K562 (cell line): ENCODE results near the gene ACAD10. TPM values are rescaled to one million over a fixed set of nuclear protein-coding genes. Genes with fewer than 3 reads are reported as not detected.
"Not testable (repeated sequence)": the region's sequence is repeated elsewhere in the genome, so short reads cannot be mapped to it uniquely, and the experiment has no call there.

Experiments used
- ATAC-seq: fragments of 200-7000 bp; cut with Tn5 transposase; 3 replicates; pipeline ENCODE4 v1.9.1; 2020; ENCODE audit warnings: moderate library complexity
- BruUV-seq: library from RNA; stranded (reverse); fragments of 400-500 nt; replicated peaks from 2 replicates; lab custom pipeline; 2021; lab: Mats Ljungman, UMichigan
- CTCF ChIA-PET: fragments of 300-600 bp; formaldehyde crosslinking; extraction: SDS; loops from one replicate; lab custom pipeline; 2021; ENCODE audit warnings: low intra/inter-chr PET ratio; lab: Yijun Ruan, JAX
- POLR2A ChIA-PET: fragments of 300-600, 350-650 bp; sonication (Branson Sonifier 250); formaldehyde crosslinking; extraction: SDS; loops from one replicate; lab custom pipeline; 2021; ENCODE audit warnings: antibody characterized with exemption, inconsistent platforms; lab: Yijun Ruan, JAX
- DNase-seq, 4 experiments: peaks; one replicate each; pipeline versions ENCODE4 v3.0.0 to v3.0.0-alpha.2; 2011 to 2018; ENCODE audit warnings: low spot score in 3 of 4, mixed read lengths in 3 of 4; ENCODE audit errors: extremely low read depth in 1 of 4
- FAIRE-seq: peaks from 2 replicates; lab custom pipeline; 2011; peaks lifted over from hg19 to GRCh38; lab: Jason Lieb, UNC
- H2AFZ ChIP-seq: 2 replicates; pipeline ENCODE4 v1.6.0; 2011; ENCODE audit warnings: low read depth, low read length, control low read depth, inconsistent platforms
- H3K27ac ChIP-seq: fragments of 200-600 bp; 3 replicates; pipeline ENCODE4 v1.8.0; 2011; ENCODE audit warnings: low read depth, mild to moderate bottlenecking, control low read depth, inconsistent platforms, low read length, moderate library complexity, mixed read lengths; ENCODE audit errors: extremely low read depth
- H3K27me3 ChIP-seq, 2 experiments: fragments of 300-600 bp in 1 of 2; 2 replicates in 1 of 2; 3 replicates in 1 of 2; pipeline versions ENCODE4 v1.6.0 to v1.8.0; 2011; ENCODE audit warnings: inconsistent platforms in 2 of 2, low read length in 2 of 2, mild to moderate bottlenecking in 1 of 2, mixed read lengths in 1 of 2, moderate library complexity in 1 of 2; ENCODE audit not compliant: control insufficient read depth in 2 of 2, insufficient read depth in 2 of 2
- H3K36me3 ChIP-seq: fragments of 300-600 bp; 3 replicates; pipeline ENCODE4 v1.8.0; 2011; ENCODE audit warnings: mild to moderate bottlenecking, low read length, inconsistent platforms; ENCODE audit not compliant: control insufficient read depth, insufficient read depth
- H3K4me1 ChIP-seq, 2 experiments: fragments of 200-600 bp in 1 of 2; replicated peaks in 1 of 2; 2 replicates in 1 of 2; 3 replicates in 1 of 2; pipeline versions ENCODE4 v1.5.1 to v1.8.0; 2011; ENCODE audit warnings: inconsistent platforms in 2 of 2, low read length in 2 of 2, mild to moderate bottlenecking in 1 of 2, mixed read lengths in 1 of 2, moderate library complexity in 1 of 2; ENCODE audit not compliant: control insufficient read depth in 2 of 2, insufficient read depth in 2 of 2
- H3K4me2 ChIP-seq: 2 replicates; pipeline ENCODE4 v1.6.1; 2011; ENCODE audit warnings: low read length, control low read depth, inconsistent platforms, mixed read lengths; ENCODE audit not compliant: insufficient read depth
- H3K4me3 ChIP-seq: fragments of 200-600 bp; sonication (generic), shearing (Covaris generic); 2 replicates; pipeline ENCODE4 v1.5.1; 2016; ENCODE audit warnings: control low read depth, inconsistent platforms
- H3K79me2 ChIP-seq: fragments of 200-600 bp; 3 replicates; pipeline ENCODE4 v1.8.0; 2011; ENCODE audit warnings: low read length, inconsistent platforms; ENCODE audit not compliant: control insufficient read depth, insufficient read depth
- H3K9ac ChIP-seq, 2 experiments: 2 replicates each; pipeline versions ENCODE4 v1.6.0 to v1.6.1; 2011; ENCODE audit warnings: low read depth in 2 of 2, low read length in 2 of 2, control low read depth in 1 of 2, inconsistent platforms in 1 of 2, mild to moderate bottlenecking in 1 of 2, mixed read lengths in 1 of 2; ENCODE audit not compliant: insufficient read depth in 1 of 2
- H3K9me1 ChIP-seq: one replicate; pipeline ENCODE4 v1.6.0; 2011; ENCODE audit warnings: inconsistent platforms, mild to moderate bottlenecking, low read length, moderate library complexity; ENCODE audit not compliant: control insufficient read depth, insufficient read depth
- H3K9me3 ChIP-seq: replicated peaks from 2 replicates; pipeline ENCODE4 v1.5.1; 2011; ENCODE audit warnings: low read depth, low read length, inconsistent platforms; ENCODE audit not compliant: control insufficient read depth, insufficient read depth
- H4K20me1 ChIP-seq: replicated peaks from 2 replicates; pipeline ENCODE4 v1.6.1; 2011; ENCODE audit warnings: low read length, inconsistent platforms, mixed read lengths; ENCODE audit not compliant: control insufficient read depth, insufficient read depth
- CEBPG ChIP-seq, 3 experiments: fragments of 200-800 bp in 1 of 3; sonication (Bioruptor generic) in 1 of 3; sonication (generic) in 1 of 3; formaldehyde crosslinking in 1 of 3; IDR thresholded peaks in 2 of 3; conservative IDR thresholded peaks in 1 of 3; 2 replicates each; pipeline versions ENCODE4 v1.6.1 to v1.8.0; 2016 to 2022; ENCODE audit warnings: missing compliant biosample characterization in 2 of 3, missing genetic modification characterization in 2 of 3, mild to moderate bottlenecking in 1 of 3, missing genetic modification reagents in 1 of 3
- GATAD2B ChIP-seq: fragments of 450-650 bp; IDR thresholded peaks from 2 replicates; pipeline ENCODE4 v1.6.1; 2017; ENCODE audit warnings: mild to moderate bottlenecking, borderline replicate concordance
- NR1H2 ChIP-seq: sonication (generic); formaldehyde crosslinking; IDR thresholded peaks from 2 replicates; pipeline ENCODE4 v1.4.0; 2020; ENCODE audit warnings: mild to moderate bottlenecking, missing genetic modification reagents
- WGBS: fragments of 100-300 bp; shearing (Covaris generic); methylation state at CpG from one replicate; pipeline ENCODE4 v1.1.6; 2016; ENCODE audit warnings: low coverage, mixed read lengths; ENCODE audit not compliant: insufficient coverage; ENCODE audit errors: missing lambda C conversion rate; 5-methylcytosine and 5-hydroxymethylcytosine counted together
- in situ Hi-C: fragments of 300-500 bp; cut with MboI; formaldehyde crosslinking; loops from 4 replicates; pipeline ENCODE4 v1.15.0; 2018; ENCODE audit warnings: inconsistent platforms, mixed read lengths
- intact Hi-C: fragments of 100-400 bp; cut with micrococcal nuclease; formaldehyde crosslinking; loops from 2 replicates; pipeline ENCODE4 v1.14.2; 2022
- polyA plus RNA-seq, 8 experiments: library from polyadenylated mRNA; depleted of rRNA in 4 of 8; stranded (reverse) in 5 of 8; unstranded in 3 of 8; fragments of >200 nt; fragmentation: Nextera tagmentation in 2 of 8; fragmentation: Illumina TruSeq in 1 of 8; extraction: Ambion mirVana in 2 of 8; extraction: Trizol in 1 of 8; gene quantifications; 2 replicates each; pipeline versions ENCODE4 v1.2.1 to v1.2.3, GENCODE V29; 2011 to 2014; ENCODE audit warnings: inconsistent platforms in 1 of 8, missing spikeins in 1 of 8
- total RNA-seq, 7 experiments: library from RNA; depleted of rRNA in 6 of 7; stranded (reverse); fragments of >200 nt in 6 of 7; fragmentation: Illumina TruSeq in 2 of 7; extraction: Trizol in 2 of 7; gene quantifications; 2 replicates each; pipeline versions ENCODE4 v1.2.1 to v1.2.3, GENCODE V29; 2011 to 2021; ENCODE audit warnings: low replicate concordance in 1 of 7
- TF ChIP-seq, protein P1 (sequence below): sonication (generic); formaldehyde crosslinking; IDR thresholded peaks from 2 replicates; pipeline ENCODE4 v1.8.0; 2022; ENCODE audit warnings: mild to moderate bottlenecking, missing genetic modification reagents

Gene ACAD10
- total and polyA plus RNA-seq, 9 of the 15 experiments (the other 6 are each of a cell fraction or from before 2014, with no cell fraction given): 2.3 to 19.2 (median 12.0) TPM

DNA sequence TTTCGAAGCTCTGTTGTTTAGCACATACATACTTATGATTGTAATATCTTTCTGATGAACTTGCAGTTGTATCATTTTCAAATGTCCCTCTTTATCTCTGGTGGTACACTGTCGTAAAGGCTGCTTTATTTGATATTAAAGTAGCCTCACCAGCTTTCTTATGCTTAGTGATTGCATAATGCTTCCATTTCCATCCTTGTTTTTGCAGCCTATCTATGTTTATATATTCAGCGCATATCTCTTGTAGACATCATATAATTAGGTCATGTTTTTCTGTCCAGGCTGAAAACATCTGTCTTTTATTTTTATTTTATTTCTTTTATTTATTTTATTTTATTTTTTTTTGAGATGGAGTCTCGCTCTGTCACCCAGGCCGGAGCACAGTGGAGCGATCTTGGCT, 34.6 kb downstream of the ACAD10 start:
- Histone ChIP-seq H2AFZ (no peak overlapping the region), H4K20me1 (no peaks in the 10 kb centered on the region), H3K9me3 (no peaks in the 10 kb centered on the region), H3K9me1 (no peaks in the 10 kb centered on the region), H3K36me3 (peaks cover 18% of the 10 kb centered on the region; the same call in 2 of the 3 replicates), H3K4me1 (no peaks in the 10 kb centered on the region; a peak in 1 of 5 replicates), H3K27me3 (no peaks in the 10 kb centered on the region), H3K9ac (no peak overlapping the region), H3K4me2 (no peak overlapping the region), H3K79me2 (no peaks in the 10 kb centered on the region), H3K4me3 (no peak overlapping the region), H3K27ac (no peak overlapping the region)
- WGBS: 79% methylated on average over 6 of the region's 6 CpGs
- ChIA-PET POLR2A (interaction anchor here (0.7 kb wide), 1 partner anchor 39 kb away, joined by 4 read pairs; no protein-coding TSS in a partner anchor), CTCF (no interaction called here)
- no peak for TF ChIP-seq GATAD2B
- no peak for TF ChIP-seq NR1H2
- TF ChIP-seq, protein P1, sequence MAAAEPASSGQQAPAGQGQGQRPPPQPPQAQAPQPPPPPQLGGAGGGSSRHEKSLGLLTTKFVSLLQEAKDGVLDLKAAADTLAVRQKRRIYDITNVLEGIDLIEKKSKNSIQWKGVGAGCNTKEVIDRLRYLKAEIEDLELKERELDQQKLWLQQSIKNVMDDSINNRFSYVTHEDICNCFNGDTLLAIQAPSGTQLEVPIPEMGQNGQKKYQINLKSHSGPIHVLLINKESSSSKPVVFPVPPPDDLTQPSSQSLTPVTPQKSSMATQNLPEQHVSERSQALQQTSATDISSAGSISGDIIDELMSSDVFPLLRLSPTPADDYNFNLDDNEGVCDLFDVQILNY: no peak
- no peak for TF ChIP-seq CEBPG (CRISPR knock-in tag; IDR thresholded peaks at IDR 0.05)
- TF ChIP-seq CEBPG (tag; conservative IDR thresholded peaks at IDR 0.05 in 1 of 2, IDR thresholded peaks at IDR 0.05 in 1 of 2): peak in 1 of 2 experiments; percentile 29; a peak in 1 of 4 replicates
- no peak for FAIRE-seq
- intact Hi-C loops (no loop called here), in situ Hi-C loops (no loop called here)
- BruUV-seq: no TSS peak
- ATAC-seq: no peak
- DNase-seq: no peak

DNA sequence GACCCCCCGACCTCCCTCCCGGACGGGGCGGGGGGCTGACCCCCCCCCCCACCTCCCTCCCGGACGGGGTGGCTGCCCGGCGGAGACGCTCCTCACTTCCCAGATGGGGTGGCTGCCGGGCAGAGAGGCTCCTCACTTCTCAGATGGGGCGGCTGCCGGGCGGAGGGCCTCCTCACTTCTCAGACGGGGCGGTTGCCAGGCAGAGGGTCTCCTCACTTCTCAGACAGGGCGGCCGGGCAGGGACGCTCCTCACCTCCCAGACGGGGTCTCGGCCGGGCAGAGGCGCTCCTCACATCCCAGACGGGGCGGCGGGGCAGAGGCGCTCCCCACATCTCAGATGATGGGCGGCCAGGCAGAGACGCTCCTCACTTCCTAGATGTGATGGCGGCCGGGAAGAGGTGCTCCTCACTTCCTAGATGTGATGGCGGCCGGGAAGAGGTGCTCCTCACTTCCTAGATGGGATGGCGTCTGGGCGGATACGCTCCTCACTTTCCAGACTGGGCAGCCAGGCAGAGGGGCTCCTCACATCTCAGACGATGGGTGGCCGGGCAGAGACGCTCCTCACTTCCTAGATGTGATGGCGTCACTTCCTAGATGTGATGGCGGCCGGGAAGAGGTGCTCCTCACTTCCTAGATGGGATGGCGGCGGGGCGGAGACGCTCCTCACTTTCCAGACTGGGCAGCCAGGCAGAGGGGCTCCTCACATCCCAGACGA, 38.0 kb downstream of the ACAD10 start:
- H3K4me3 ChIP-seq, H3K4me1 ChIP-seq, CTCF ChIA-PET, H3K9ac ChIP-seq, H3K9me3 ChIP-seq, H3K27me3 ChIP-seq, POLR2A ChIA-PET, FAIRE-seq, H3K27ac ChIP-seq, H3K79me2 ChIP-seq, H3K4me2 ChIP-seq, in situ Hi-C loops, H4K20me1 ChIP-seq, DNase-seq, H3K9me1 ChIP-seq, intact Hi-C loops, ATAC-seq, BruUV-seq, H2AFZ ChIP-seq: not testable (repeated sequence)
- WGBS: 86% methylated on average over 19 of the region's 46 CpGs
- H3K36me3 ChIP-seq: peaks cover 11% of the 10 kb centered on the region; the same call in 2 of the 3 replicates
